HG03378 (cell line): Measurements from ENCODE around the gene CAMTA1.

ENCODE experiments used
- ATAC-seq: cut with Tn5 transposase; IDR thresholded peaks from one replicate; pipeline ENCODE4 v1.9.1; 2021; ENCODE audit warnings: mild to moderate bottlenecking, moderate library complexity; ENCODE audit not compliant: unreplicated experiment

The CAMTA1 gene

GRCh38 chr1:6923012-6923411, 137.8 kb downstream of the CAMTA1 start:
- ATAC-seq: no peak

GRCh38 chr1:6923416-6923815, 138.2 kb downstream of the CAMTA1 start:
- no peak for ATAC-seq

GRCh38 chr1:6923955-6924881, 139.0 kb downstream of the CAMTA1 start:
- no peak for ATAC-seq

GRCh38 chr1:6924891-6925290, 139.6 kb downstream of the CAMTA1 start:
- no peak for ATAC-seq

- no peak for ATAC-seq
Measured at GRCh38 chr1:6927626-6928025, 142.4 kb downstream of the CAMTA1 start.

GRCh38 chr1:6928106-6928885, 143.0 kb downstream of the CAMTA1 start:
- no peak for ATAC-seq

- ATAC-seq: no peak
Measured at GRCh38 chr1:6930732-6931300, 145.6 kb downstream of the CAMTA1 start.

- ATAC-seq: no peak
Measured at GRCh38 chr1:6935361-6935883, 150.2 kb downstream of the CAMTA1 start.

- ATAC-seq: no peak
Measured at GRCh38 chr1:6935911-6936690, 150.8 kb downstream of the CAMTA1 start.

- ATAC-seq: no peak
Measured at GRCh38 chr1:6937048-6937447, 151.8 kb downstream of the CAMTA1 start.

- ATAC-seq: no peak
Measured at GRCh38 chr1:6939363-6939762, 154.1 kb downstream of the CAMTA1 start.

GRCh38 chr1:6941786-6942185, 156.5 kb downstream of the CAMTA1 start:
- ATAC-seq: no peak

- no peak for ATAC-seq
Measured at GRCh38 chr1:6942990-6943389, 157.7 kb downstream of the CAMTA1 start.

GRCh38 chr1:6944434-6944833, 159.2 kb downstream of the CAMTA1 start:
- ATAC-seq: no peak

- no peak for ATAC-seq
Measured at GRCh38 chr1:6947952-6948351, 162.7 kb downstream of the CAMTA1 start.

- no peak for ATAC-seq
Measured at GRCh38 chr1:6948416-6948815, 163.2 kb downstream of the CAMTA1 start.

- ATAC-seq: no peak
Measured at GRCh38 chr1:6948861-6949260, 163.6 kb downstream of the CAMTA1 start.

- no peak for ATAC-seq
Measured at GRCh38 chr1:6950001-6950765, 164.9 kb downstream of the CAMTA1 start.

- no peak for ATAC-seq
Measured at GRCh38 chr1:6951536-6951935, 166.3 kb downstream of the CAMTA1 start.

- ATAC-seq: no peak
Measured at GRCh38 chr1:6953216-6953615, 168.0 kb downstream of the CAMTA1 start.
